NCI-H1417 (cell line): Measurements from ENCODE around the gene ACP5.
A peak's percentile ranks its signal among the peaks of the same experiment; 100 is the strongest.
"Not testable (repeated sequence)": the region's sequence is repeated elsewhere in the genome, so short reads cannot be mapped to it uniquely, and the experiment has no call there.

ENCODE experiments used
- DNase-seq, 3 experiments: peaks; one replicate each; lab custom pipeline; 2025; lab: John Stamatoyannopoulos, UW

Gene ACP5

DNA sequence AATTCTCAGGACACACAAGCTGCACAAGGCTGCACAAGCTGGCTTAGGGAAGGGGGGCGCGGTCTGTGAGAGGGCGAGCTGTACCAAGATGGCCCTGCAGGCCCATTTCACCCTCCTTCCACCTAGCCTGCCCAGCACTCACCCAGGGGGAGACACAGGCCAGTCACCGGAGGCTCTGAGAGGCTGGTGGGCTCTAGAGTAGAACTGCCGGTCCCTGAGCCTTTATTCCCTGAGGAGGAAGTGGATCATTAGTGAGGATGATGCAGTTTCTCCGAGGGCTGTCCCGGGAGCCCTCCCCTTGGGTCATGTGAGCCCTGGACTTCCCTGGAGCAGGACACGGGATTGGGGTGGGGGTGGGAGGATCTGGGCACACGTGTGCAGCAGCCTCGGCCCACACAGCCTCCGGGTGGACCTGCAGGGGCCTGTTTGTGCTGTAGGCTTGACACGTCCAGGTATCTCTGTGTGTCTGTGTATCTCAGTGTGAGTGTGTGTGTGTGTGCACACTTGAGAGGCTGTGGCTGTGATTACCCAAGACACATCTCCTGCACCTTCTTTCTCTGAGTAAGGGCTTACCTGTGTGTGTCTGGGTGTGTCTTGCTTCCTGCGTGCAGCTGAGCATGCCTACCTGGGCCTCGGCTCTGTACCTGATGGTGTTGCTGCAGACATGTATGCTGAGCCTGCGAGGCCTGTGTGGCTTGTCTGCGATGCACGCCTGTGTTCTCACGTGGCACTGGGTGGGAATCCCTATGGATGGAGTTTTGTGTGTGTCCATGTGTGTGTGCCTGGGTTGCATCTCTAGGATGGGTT, at the start of gene ACP5:
Gene ACP5 (minus strand): TSS at position 195 of the 807 bp plus-strand sequence. CDS start 328 bp downstream, outside the sequence.
- DNase-seq = no peak

DNA sequence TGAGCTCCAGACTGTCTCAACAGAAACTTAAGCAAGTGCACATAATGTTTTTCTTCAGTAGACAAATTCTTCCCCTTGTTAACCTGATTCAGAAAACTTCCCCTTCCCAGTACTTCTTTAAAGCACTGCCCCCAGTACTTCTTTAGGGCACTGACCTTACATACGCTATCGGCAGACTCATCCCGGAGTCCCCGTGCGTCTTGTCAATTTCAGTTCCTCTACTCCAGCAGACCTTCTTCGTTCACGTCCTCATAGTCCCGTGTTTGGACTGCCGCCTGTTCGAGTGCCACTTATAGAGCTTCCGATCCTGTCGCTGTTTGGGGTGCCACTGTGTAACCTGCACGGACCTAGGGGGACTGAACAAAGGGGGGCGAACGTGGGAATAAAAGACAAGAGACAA, 48.8 kb upstream of the ACP5 start:
- no peak for DNase-seq

DNA sequence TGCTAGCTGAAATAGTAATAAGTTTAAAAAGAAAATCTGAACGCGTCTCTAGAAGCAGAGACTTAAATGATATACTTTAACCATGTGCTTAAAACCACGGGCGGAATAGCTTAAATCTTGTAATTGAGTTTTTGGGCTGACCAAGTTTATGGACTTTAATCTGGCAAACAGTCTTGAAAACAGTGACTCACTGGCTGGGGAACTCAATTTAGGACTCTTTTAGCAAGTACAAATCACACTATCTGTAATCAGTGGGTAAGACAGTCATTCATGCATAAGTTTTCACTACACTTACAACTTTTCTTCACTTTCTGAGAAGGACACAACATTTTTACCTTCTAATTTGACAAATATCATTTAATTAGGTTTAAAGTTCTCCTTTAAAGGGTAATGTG, 46.6 kb upstream of the ACP5 start:
- DNase-seq = no peak

DNA sequence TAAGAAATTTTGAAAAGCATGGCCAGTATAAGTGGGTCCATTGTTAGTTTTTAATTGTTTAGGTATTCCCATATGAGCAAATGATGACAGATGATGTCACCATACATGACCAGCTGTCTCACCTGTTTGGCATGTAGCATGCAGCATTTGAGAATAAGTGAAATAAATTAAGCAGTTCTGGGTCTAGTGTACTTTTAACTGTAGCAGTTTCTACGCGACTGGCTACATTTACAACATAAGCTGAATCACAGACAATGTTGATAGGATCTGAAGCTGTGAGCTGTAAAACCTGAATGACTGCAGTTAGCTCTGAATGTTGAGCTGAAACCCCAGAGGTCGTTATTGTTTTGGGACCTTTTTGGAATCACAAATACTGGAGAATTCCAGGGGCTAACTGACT, 45.0 kb upstream of the ACP5 start:
- not testable (repeated sequence) for DNase-seq

DNA sequence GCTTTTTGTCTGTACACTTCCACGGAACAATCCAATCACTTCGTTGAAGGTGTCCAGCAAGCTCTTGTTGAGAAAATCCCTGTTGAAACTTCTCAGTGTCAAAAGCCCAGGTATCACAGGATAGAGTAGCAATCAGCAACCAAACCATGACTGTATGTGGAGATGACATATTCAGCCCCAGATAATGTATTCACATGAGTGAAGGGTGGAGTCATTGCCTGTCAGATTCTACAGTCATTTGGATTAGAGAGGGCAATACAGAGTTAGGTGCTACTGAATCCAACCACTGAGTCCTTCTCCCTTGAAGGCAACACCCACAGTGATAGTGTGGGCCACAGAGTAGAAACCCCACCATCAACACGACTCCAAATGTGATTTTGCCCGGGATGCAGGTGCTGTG, 43.1 kb upstream of the ACP5 start:
- DNase-seq = no peak

DNA sequence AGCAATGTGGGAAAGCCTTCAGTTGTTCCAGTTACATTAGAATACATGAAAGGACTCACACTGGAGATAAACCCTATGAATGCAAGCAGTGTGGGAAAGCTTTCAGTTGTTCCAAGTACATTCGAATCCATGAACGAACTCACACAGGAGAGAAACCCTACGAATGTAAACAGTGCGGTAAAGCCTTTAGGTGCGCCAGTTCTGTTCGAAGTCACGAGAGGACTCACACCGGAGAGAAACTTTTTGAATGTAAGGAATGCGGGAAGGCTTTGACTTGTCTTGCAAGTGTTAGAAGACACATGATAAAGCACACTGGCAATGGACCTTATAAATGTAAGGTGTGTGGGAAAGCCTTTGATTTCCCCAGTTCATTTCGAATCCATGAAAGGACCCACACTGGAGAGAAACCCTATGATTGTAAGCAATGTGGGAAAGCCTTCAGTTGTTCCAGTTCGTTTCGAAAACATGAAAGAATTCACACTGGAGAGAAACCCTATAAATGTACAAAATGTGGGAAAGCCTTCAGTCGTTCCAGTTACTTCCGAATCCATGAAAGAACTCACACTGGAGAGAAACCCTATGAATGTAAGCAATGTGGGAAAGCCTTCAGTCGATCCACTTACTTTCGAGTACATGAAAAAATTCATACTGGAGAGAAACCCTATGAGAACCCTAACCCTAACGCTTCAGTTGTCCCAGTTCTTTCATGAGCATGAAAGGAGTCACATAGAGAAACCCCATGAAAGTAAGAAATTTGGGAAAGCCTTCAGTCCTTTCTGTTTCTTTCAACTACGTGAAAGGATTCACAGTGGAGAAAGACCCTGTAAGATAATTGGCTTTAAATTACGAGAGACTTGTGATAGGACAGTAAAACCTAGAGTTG, 40.0 kb upstream of the ACP5 start:
- DNase-seq = no peak

DNA sequence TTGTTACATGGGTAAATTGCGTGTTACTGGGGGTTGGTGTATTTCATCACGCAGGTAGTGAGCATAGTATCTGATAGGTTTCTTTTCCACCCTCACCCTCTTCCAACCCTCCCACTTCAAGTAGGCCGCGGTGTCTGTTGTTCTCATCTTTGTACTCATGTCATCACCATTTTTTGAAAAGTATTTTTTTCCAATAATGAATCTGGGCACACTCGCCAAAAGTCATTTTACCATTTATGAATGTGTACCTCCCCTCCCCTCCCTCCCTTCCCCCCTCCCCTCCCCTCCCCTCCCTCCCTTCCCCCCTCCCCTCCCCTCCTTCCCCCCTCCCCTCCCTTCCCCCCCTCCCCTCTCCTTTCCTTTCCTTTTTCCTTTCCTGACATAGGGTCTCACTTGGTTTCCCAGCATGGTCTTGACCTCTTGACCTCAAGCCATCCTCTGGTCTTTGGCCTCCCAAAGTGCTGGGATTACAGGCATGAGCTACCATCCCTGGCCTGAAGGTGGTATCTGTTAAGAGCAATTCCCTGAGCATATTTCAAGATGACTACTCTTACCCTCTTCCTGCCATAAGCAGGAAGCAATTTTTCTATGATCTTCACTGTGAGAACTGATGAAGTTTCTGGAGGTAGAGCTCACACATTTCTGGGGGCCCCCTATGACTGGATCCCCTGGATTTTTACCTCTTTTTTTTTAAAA, 35.5 kb upstream of the ACP5 start:
- no peak for DNase-seq

DNA sequence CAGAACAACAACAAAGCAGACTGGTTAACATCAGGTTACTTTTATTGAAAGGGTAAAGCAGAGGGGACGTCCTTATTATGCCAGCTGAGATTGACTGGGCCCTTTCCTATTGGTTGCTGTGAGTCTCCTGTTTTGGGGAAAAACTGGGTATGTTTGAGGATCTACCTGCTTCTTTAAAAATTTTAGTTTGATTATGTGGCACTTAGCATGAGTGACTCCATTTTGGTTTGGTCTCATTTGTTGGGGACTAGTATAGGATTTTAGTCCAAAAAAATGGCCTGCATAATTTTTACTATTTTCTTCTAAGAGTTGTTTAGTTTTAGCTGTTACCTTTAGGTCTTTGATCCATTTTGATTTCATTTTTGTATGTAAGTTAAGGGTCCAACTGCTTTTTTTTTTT, 34.3 kb upstream of the ACP5 start:
- DNase-seq = no peak

DNA sequence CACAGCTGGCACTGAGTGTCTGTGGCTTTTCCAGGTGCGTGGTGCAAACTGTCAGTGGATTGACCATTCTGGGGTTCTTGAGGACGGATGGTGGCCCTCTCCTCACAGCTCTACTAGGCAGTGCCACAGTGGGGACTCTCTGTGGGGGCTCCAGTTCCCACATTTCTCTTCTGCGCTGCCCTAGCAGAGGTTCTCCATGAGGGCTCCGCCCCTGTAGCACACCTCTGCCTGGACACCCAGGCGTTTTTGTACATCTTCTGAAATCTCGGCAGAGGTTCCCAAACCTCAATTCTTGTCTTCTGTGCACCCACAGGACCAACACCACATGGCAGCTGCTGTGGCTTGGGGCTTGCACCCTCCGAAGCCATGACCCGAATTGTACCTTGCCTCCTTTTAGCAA, 29.0 kb upstream of the ACP5 start:
- DNase-seq = no peak

DNA sequence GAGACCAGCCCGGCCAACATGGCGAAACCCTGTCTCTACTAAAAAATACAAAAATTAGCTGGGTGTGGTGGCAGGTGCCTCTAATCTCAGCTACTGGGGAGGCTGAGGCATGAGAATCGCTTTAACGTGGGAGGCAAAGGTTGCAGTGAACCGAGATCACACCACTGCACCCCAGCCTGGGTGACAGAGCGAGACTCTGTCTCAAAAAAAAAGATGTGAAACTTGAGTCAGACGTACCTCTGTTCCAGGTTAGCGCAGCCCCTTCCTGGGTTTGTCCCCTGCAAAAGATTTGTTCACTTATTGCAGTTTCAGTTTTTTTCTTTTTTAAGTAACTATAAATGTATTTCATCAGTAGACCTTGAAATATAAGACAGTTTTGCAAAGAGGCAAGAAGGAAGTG, 22.3 kb upstream of the ACP5 start:
- DNase-seq = not testable (repeated sequence)

DNA sequence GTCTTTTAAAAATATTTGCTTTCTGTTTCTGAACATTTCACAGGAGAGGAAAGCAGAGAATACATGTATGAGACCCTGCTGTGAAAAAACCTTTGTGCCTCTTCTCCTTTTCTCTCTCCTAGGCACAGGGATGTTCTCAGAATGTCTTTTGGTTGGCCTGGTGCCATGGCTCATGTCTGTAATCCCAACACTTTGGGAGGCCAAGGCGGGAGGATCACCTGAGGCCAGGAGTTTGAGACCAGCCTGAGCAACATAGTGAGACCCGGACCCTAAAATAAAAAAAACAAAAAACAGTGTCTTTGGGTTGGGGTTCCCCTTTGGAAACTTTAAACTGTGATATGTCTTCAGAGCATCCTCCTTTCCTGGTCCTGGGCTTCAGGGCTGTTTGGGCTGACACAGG, 21.3 kb upstream of the ACP5 start:
- DNase-seq = no peak

DNA sequence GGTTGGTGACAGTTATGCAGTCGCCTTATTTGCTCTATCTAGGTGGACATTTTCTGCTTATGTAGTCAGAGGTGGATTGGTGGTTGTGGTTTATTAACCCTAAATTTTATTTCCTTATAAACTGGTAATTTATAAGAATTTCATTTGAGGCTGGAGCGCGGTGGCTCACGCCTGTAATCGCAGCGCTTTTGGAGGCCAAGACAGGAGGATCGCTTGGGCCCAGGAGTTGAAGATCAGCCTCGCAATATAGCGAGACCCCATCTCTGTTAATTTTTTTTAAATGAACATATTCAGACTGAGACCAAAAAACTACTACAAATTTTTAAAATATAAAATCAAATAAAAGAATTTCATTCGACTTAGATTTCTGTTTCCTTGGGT, 20.6 kb upstream of the ACP5 start:
- DNase-seq = no peak

DNA sequence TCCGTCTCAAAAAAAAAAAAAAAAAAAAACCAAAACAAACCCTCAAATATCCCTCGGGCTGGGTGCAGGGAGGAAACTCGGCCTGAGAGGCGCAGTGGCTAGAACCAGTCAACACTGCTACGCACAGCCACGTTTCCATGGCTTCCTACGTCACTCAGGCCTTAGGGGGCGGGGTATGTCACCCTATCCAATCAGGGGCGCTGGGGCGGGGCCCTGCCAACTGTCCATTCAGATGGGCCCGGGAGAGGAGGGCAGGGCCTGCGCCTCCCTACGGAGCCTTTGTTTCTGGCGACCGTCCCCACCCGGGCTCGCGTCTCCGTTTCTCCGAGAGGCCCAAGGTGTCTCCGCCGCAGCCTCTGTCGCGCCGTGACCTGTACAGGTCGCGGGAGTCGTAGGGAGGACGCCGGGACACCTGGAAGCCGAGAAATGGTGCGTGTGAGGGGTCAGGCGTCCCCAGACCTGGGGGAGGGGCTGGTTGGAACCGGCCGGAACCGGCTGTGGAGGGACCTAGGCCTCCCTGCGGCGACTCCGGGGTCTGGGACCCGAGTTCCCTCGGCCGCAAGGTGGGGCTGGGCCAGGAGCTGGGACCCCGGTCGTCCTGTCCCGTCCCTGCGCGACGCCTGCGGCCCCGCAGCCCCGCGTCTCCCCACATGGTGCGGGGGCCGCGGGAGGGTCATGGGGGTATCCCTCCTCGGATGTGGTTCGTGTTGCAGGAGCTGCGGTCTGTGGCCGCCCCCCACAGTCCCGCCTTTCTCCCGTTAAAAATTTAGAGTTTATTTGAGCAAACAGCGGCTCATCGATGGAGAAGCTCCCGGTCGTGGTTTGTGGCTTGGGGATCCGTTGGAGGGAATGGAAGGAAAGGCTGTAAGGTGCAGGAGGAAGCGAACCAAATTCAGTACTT, 20.0 kb upstream of the ACP5 start, which contains the start of gene ZNF627:
Gene ZNF627 (plus strand): TSS at position 282 of the 901 bp plus-strand sequence. CDS start 145 bp downstream, at position 427.
- peak; percentile 93 to 99 (median 99) for DNase-seq

DNA sequence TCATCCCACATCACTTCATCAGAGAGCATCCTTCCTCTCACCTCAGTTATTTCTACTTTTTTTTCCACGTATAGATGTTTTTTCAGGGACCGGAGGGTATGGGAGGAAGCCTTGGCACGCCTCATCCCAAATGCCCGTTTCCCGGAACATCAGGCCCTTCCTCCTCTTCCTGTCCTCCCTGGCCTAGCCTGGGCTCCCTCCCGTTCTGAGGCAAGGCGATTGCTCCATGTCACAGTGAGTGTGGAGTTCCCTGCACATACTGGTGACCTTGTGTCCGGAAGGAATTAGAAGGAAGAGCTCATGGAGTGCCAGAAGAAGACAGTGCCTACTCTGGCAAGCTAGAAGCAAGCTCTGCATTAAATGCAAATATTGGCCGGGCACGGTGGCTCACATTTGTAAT, 18.7 kb upstream of the ACP5 start:
- DNase-seq = no peak

DNA sequence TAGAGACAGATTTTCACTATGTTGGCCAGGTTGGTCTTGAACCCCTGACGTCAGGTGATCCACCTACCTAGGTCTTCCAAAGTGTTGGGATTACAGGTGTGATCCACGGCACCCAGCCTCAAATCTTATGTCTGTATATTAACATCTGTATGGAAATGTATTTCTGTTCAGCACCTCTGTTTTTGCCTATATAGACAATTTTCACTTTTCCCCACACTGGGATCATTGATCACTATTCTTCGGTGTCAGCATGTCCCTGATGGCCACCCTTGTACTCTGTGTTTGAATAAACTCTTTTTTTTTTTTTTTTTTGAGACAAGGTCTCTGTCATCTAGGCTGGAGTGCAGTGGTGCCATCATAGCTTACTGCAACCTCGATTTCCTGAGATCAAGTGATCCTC, 16.6 kb upstream of the ACP5 start:
- DNase-seq = no peak

DNA sequence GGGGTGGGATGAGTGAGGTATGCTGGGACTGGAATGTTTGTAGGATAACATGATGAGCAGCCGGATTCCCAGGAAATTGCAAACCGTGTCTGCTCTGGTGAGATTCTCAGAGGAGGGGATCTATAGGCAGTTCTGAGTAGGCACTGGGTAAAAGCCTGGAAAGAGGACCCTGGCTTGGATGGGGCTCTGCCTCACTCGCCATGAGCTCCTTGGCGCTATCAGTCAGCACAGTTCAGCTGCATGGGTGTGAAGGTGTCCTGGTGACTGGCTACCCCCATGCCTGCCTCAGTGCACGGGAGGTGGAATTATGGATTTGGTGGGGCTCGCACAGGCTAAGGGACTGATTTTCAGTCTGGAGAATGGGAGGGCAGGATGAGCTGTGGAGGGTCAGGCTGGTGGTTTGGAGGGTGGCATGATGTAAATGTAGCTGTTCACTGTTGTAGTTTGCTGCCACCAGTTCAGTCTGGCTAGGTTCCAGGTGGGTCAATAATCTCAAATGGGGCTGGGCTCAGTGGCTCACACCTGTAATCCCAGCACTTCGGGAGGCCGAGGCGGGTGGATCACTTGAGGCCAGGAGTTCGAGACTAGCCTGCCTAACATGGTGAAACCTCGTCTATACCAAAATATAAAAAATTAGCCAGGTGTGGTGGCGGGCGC, 10.7 kb upstream of the ACP5 start:
- peak in 2 of 3 experiments; percentile 26 to 81 for DNase-seq

DNA sequence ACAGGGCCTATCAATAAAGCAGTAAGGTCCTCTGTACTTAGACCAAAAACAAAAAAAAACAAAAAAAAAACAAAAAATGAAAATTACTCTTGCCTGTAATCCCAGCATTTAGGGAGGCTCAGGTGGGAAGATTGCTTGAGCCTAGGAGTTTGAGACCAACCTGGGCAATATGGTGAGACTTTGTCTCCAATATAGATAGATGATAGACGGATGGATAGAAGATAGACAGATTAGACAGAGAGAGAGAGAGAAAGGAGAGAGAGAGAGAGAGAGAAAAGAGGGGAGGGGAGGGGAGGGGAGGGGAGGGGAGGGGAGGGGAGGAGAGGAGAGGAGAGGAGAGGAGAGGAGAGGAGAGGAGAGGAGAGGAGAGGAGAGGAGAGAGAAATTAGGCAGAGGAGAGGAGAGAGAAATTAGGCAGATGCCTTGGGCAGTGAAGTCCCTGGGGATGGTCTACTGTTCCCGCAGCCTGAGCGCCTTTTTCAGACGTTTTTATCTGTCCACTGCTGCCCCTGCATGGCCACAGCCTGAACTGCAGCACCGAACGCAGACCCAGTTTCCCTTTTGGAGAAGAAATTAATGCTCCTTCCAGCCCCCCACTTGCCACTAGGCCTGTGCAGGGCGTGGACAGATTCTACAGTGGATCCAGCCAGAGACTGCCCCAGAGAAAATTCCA, 10.0 kb upstream of the ACP5 start:
- peak; percentile 47 to 86 (median 73) for DNase-seq

DNA sequence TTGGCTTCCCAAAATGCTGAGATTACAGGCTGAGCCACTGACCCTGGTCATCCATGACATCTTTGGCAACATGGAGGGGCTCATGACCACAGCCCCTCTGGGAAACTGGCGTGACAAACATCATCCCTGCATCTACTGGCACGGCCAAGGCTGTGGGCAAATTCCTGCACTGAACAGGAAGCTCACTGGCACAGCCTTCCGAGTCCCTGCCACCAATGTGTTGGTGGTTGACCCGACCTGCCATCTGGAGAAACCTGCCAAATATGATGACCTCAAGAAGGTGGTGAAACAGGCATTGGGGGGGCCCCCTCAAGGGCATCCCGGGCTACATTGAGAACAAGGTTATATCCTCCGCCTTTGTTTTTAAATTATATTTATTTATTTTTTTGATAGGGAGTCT, 8.9 kb upstream of the ACP5 start:
- DNase-seq = no peak

DNA sequence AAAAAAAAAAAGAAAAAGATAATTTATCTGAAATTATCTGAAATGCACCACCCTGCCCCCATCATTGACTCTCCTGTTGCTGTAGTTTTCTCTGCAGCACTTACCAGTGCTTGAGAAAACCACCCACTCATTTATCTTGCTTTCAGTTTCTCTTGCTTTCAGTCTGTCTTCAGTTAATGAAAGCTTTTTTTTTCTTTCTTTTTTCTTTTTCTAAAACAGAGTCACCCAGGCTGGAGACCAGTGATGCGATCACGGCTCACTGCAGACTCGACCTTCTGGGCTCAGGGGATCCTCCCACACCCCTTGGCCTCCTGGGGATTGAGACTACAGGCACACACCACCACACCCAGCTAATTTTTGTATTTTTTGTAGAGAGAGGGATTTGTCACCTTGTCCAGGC, 4.3 kb upstream of the ACP5 start:
- no peak for DNase-seq

DNA sequence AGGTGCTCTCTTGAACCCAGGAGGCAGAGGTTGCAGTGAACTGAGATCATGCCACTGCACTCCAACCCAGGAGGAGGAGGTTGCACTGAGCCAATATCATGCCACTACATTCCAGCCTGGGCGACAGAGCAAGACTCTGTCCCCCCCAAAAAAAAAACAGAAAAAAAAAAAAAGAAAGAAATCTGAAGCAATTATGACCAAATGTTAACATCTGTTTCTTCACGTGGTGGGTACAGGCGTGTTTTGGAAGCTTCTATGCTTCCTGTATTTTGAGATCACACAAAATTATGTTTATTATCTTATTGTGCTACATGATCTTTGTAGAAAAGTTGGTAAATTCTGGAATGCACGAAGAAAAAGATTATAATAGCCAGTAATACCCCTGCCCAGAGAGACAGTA, 2.7 kb upstream of the ACP5 start:
- no peak for DNase-seq
